BLaER1 treated with 17β-estradiol and CSF1 and Interleukin-3, amounts not matched to agents 10 nM and 100 nM (cell line): ENCODE data around the gene SKIDA1.

Experiments used
- H3K27ac ChIP-seq, 11 experiments: shearing (Covaris generic); formaldehyde crosslinking; 2 replicates each; pipeline ENCODE4 v1.8.1; 2022
- H3K27me3 ChIP-seq, 11 experiments: shearing (Covaris generic); formaldehyde crosslinking; 2 replicates each; pipeline ENCODE4 v1.8.1; 2022
- H3K36me3 ChIP-seq, 11 experiments: shearing (Covaris generic); formaldehyde crosslinking; 2 replicates each; pipeline ENCODE4 v1.8.1; 2022
- H3K4me1 ChIP-seq, 10 experiments: shearing (Covaris generic); formaldehyde crosslinking; 2 replicates each; pipeline ENCODE4 v1.8.1; 2022
- H3K4me2 ChIP-seq, 11 experiments: shearing (Covaris generic); formaldehyde crosslinking; 2 replicates each; pipeline ENCODE4 v1.8.1; 2022
- H3K4me3 ChIP-seq, 10 experiments: shearing (Covaris generic); formaldehyde crosslinking; 2 replicates each; pipeline ENCODE4 v1.8.1; 2022
- H3K9ac ChIP-seq, 11 experiments: shearing (Covaris generic); formaldehyde crosslinking; 2 replicates each; pipeline ENCODE4 v1.8.1; 2022
- H3K9me3 ChIP-seq, 11 experiments: shearing (Covaris generic); formaldehyde crosslinking; replicated peaks in 1 of 11; 2 replicates each; pipeline ENCODE4 v1.8.1; 2022
- H4K20me1 ChIP-seq, 11 experiments: shearing (Covaris generic); formaldehyde crosslinking; 2 replicates each; pipeline ENCODE4 v1.8.1; 2022
- Cebpa-rat ChIP-seq, 11 experiments: shearing (Covaris generic); IDR thresholded peaks; 2 replicates each; pipeline ENCODE4 v1.8.1; 2022

SKIDA1 gene

DNA sequence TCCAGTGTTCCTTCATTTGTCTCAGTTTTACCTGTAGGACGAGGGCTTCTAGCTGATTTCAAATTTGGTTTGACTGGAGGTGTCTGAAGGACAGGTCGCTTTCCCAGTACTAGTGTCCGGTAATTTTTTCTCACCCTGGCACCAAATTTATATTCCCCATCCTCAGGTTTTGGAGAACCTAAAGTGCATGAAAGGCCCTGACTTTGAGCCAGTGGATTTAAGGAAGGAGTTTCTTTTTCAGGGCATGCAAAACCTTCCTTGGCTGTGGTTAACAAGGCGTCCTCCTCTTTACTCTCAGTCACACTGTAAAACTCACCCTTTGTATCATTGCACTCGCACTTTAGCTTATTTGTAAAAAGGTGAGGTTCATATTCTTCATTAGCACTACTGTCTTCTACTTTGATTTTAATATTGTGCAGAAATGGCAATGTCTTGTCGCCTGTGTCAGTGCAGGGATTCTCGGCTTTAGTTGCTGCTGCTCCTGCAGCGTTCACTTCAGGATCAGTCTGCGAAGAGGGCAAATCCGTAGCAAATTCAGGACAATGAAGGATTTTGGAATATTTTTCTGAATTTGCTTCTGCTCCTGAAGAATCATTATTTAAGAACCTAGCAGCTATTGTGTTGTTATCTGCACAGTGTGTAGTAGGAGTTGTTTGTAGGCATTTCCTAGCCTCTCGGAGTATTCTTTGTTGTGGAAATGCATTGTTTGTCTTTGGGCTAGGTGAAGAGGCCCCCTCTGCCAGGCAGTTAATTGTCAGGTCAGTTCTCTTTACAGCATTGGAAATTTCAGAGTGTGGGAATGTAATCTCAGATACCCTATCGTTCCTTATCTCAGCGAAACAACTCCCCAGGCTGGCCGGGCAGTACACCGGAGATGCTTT is 9.9 kb downstream of the SKIDA1 start:
- H3K9ac ChIP-seq: no peak overlapping the region
- peaks cover 0 to 93% (median 60%) of the 10 kb centered on the region in 11 experiments; a peak in 19 of 22 replicates for H4K20me1 ChIP-seq
- peak overlapping the region in 2 of 11 experiments; percentile 94; a peak in 3 of 22 replicates for H3K4me2 ChIP-seq
- H3K4me1 ChIP-seq: peaks cover 4 to 13% (median 10%) of the 10 kb centered on the region in 10 experiments; a peak in 11 of 20 replicates
- no peak overlapping the region for H3K27ac ChIP-seq
- H3K4me3 ChIP-seq: no peak overlapping the region
- peaks cover 100% of the 10 kb centered on the region in 11 experiments for H3K27me3 ChIP-seq
- H3K36me3 ChIP-seq: no peaks in the 10 kb centered on the region
- no peak for TF ChIP-seq Cebpa-rat (IDR thresholded peaks at IDR 0.05)
- H3K9me3 ChIP-seq: no peaks in the 10 kb centered on the region

DNA sequence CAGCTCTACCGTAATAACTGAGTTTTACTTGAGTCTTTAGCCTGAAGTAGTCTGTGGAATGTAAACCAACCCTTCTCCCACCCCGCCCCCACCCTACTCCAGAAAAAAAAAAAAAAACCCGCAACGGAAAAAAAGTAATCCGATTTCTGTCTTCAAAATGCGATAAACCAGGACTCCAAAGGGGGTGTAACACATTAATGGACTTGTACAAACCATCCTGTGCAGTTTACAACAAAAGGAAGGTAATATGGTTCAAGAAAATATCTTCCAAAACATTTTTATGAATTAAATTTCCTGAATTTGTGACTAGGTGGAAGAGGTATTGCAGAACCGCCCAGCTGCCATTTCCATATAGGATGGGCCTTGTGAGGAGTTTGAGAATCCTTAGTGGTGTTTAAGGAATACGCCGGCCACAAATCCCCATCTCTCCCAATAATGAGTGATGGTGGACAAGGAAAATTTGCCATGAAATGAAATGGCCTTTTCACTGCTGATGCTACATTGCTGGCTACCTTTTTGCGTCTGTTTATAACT is 10.6 kb downstream of the SKIDA1 start:
- H3K4me1 ChIP-seq: peaks cover 4 to 13% (median 10%) of the 10 kb centered on the region in 10 experiments; a peak in 11 of 20 replicates
- H3K9me3 ChIP-seq: peaks cover 0 to 3% (median 0%) of the 10 kb centered on the region in 11 experiments; a peak in 4 of 22 replicates
- H3K4me2 ChIP-seq: no peak overlapping the region
- no peak overlapping the region for H3K27ac ChIP-seq
- no peaks in the 10 kb centered on the region for H3K36me3 ChIP-seq
- TF ChIP-seq Cebpa-rat (IDR thresholded peaks at IDR 0.05): no peak
- H3K27me3 ChIP-seq: peaks cover 100% of the 10 kb centered on the region in 11 experiments
- no peak overlapping the region for H3K9ac ChIP-seq
- peaks cover 0 to 93% (median 58%) of the 10 kb centered on the region in 11 experiments; a peak in 19 of 22 replicates for H4K20me1 ChIP-seq
- H3K4me3 ChIP-seq: no peak overlapping the region

DNA sequence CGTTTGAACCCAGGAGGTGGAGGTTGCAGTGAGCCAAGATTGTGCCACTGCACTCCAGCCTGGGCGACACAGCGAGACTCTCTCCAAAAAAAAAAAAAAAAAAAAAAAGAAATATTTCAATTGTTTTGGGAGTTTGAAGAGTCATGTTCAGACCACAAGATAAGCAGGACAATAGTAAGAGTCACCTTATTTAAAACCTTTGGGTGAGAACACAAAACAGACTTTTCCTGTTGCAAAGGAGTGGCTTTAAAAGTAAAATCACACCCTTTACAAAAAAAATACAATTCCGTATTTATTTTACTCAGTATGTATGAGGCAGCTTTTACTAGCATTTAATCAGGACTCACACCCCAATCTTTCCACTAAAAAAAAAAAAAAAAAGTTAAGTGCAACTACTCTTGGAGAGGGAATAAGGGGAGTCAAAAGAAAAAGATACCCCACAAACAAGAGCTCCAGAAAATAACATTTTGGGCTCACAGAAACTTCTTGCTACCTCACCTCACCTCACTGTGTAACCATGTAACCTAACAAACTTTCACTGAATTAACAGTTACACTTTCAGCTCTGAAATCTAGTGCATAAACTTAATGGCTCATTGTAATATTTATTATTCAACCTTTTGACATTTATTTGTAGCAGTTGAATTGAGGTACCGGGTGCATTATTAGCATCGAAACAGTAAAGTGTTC is 11.2 kb downstream of the SKIDA1 start:
- H3K27me3 ChIP-seq: peaks cover 100% of the 10 kb centered on the region in 11 experiments
- peaks cover 4 to 13% (median 10%) of the 10 kb centered on the region in 10 experiments; a peak in 11 of 20 replicates for H3K4me1 ChIP-seq
- peaks cover 0 to 88% (median 53%) of the 10 kb centered on the region in 11 experiments; a peak in 19 of 22 replicates for H4K20me1 ChIP-seq
- H3K4me2 ChIP-seq: no peak overlapping the region
- no peak for TF ChIP-seq Cebpa-rat (IDR thresholded peaks at IDR 0.05)
- no peak overlapping the region for H3K9ac ChIP-seq
- H3K36me3 ChIP-seq: no peaks in the 10 kb centered on the region
- peaks cover 0 to 8% (median 0%) of the 10 kb centered on the region in 11 experiments; a peak in 5 of 22 replicates for H3K9me3 ChIP-seq
- no peak overlapping the region for H3K4me3 ChIP-seq
- no peak overlapping the region for H3K27ac ChIP-seq

DNA sequence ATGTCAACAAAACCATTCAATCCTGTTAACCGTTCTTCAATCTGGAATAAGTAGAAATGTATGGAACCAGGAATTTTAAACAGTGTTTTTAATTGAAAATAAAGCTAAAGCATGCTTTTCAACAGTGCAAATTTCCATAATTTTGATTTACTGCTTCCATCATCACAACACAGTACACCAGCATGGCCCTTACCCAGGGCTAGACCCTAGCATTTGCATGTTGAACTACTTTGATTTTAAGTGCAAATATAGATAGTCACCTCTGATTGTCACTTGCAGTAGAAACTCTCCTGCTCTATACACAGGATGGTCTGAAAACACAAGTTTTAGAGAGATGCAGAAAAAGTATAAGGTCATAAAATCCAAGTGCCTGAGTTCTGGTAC is 12.1 kb downstream of the SKIDA1 start:
- Histone ChIP-seq H3K4me2 (no peak overlapping the region), H3K36me3 (no peaks in the 10 kb centered on the region), H3K9ac (no peak overlapping the region), H4K20me1 (peaks cover 0 to 85% (median 50%) of the 10 kb centered on the region in 11 experiments; a peak in 19 of 22 replicates), H3K4me3 (no peak overlapping the region), H3K27ac (no peak overlapping the region), H3K27me3 (peaks cover 100% of the 10 kb centered on the region in 11 experiments), H3K9me3 (peaks cover 0 to 8% (median 0%) of the 10 kb centered on the region in 11 experiments; a peak in 5 of 22 replicates), H3K4me1 (peaks cover 4 to 13% (median 10%) of the 10 kb centered on the region in 10 experiments; a peak in 11 of 20 replicates)
- TF ChIP-seq Cebpa-rat (IDR thresholded peaks at IDR 0.05): no peak

- no peak for TF ChIP-seq Cebpa-rat (IDR thresholded peaks at IDR 0.05)
- peaks cover 4 to 13% (median 10%) of the 10 kb centered on the region in 10 experiments; a peak in 11 of 20 replicates for H3K4me1 ChIP-seq
- peaks cover 0 to 8% (median 0%) of the 10 kb centered on the region in 11 experiments; a peak in 5 of 22 replicates for H3K9me3 ChIP-seq
- H3K36me3 ChIP-seq: no peaks in the 10 kb centered on the region
- H3K9ac ChIP-seq: no peak overlapping the region
- H3K4me2 ChIP-seq: no peak overlapping the region
- H3K27ac ChIP-seq: no peak overlapping the region
- H4K20me1 ChIP-seq: peaks cover 0 to 83% (median 50%) of the 10 kb centered on the region in 11 experiments; a peak in 19 of 22 replicates
- no peak overlapping the region for H3K4me3 ChIP-seq
- peaks cover 100% of the 10 kb centered on the region in 11 experiments for H3K27me3 ChIP-seq
Observed at GRCh38 chr10:21512573-21513404, 12.7 kb downstream of the SKIDA1 start.

DNA sequence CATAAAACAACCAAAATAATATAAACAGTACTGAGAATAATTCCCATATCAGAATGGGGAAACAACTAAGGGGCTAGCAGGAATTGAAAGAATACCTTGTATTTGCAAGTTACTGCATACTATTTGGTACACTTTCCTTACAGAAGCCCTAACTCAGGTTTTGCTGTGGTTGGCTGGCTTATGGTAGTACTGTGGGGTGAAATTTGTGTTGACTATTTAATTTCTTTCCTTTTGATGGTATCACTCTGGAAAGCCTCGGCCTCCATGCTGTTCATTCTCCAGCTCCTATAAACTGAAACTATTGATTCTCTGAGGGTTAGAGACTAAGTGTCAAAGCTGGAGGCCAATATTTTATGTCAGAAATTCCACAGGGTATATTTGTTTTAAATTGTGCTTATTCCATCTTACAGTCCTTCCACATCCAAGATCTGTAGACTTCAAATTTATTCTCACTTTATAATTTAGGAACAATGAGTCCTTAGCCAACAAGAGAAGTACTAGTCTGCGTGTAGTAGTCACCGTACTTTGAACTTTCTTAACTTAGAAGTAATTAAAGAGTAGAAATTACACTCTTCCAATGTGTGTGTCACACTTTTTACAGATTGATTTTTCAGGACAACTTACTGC is 13.4 kb downstream of the SKIDA1 start:
- Histone ChIP-seq H3K4me2 (no peak overlapping the region), H3K36me3 (no peaks in the 10 kb centered on the region), H4K20me1 (peaks cover 0 to 83% (median 46%) of the 10 kb centered on the region in 11 experiments; a peak in 19 of 22 replicates), H3K4me3 (no peak overlapping the region), H3K9ac (no peak overlapping the region), H3K9me3 (peaks cover 0 to 8% (median 0%) of the 10 kb centered on the region in 11 experiments; a peak in 5 of 22 replicates), H3K27ac (no peak overlapping the region), H3K27me3 (peaks cover 100% of the 10 kb centered on the region in 11 experiments), H3K4me1 (peaks cover under 1 to 8% (median 7%) of the 10 kb centered on the region in 10 experiments; a peak in 11 of 20 replicates)
- no peak for TF ChIP-seq Cebpa-rat (IDR thresholded peaks at IDR 0.05)

DNA sequence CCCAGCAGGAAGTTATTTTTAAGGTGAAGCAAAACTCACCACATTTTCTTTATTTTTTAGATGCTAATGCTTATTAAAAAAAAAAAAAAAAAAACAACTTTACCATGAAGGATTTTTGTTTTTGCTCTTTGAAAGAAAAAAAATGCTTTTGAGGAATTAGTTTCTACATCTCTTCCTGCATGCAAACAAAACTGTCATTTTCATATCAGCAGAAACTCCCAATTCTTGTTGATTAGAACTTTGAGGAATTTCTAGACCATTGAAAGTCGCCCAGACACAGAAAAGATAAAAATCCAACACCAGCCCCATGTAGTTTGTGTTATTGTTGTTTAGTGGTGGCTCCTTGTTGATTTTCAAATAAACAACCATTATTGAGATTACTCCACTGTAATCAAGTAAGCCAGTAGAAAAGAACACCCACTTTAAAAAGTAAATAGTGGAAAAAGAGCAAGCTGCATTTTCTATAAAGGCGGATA is 14.3 kb downstream of the SKIDA1 start:
- H3K4me1 ChIP-seq: 0 out of 20 replicates have a peak, but pooled peaks cover 0 to 1% (median 0%) of the 10 kb centered on the region in 10 experiments
- no peak for TF ChIP-seq Cebpa-rat (IDR thresholded peaks at IDR 0.05)
- H3K27ac ChIP-seq: no peak overlapping the region

More for the DNA sequence above, 14.3 kb downstream of the SKIDA1 start:
- H3K27me3 ChIP-seq: peaks cover 100% of the 10 kb centered on the region in 11 experiments
- no peak overlapping the region for H3K9ac ChIP-seq
- peaks cover 0 to 8% (median 0%) of the 10 kb centered on the region in 11 experiments; a peak in 5 of 22 replicates for H3K9me3 ChIP-seq
- H3K4me3 ChIP-seq: no peak overlapping the region
- no peaks in the 10 kb centered on the region for H3K36me3 ChIP-seq
- H3K4me2 ChIP-seq: no peak overlapping the region
- H4K20me1 ChIP-seq: peaks cover 0 to 82% (median 36%) of the 10 kb centered on the region in 11 experiments; a peak in 19 of 22 replicates
